WTC11 (cell line): Measurements from ENCODE around the gene COL27A1. TPM values are rescaled to one million over a fixed set of nuclear protein-coding genes. Genes with fewer than 3 reads are reported as not detected.
A peak's percentile ranks its signal among the peaks of the same experiment; 100 is the strongest.

Experiments
- ATAC-seq: fragments of 200-7000 bp; cut with Tn5 transposase; 2 replicates; pipeline ENCODE4 v1.10.0; 2021; ENCODE audit warnings: mild to moderate bottlenecking, moderate library complexity
- CTCF ChIA-PET: fragments of 300-600 bp; sonication (Branson Sonifier 250); formaldehyde crosslinking; loops from one replicate; lab custom pipeline; 2021; ENCODE audit warnings: antibody characterized with exemption; lab: Charles Lee
- POLR2A ChIA-PET: fragments of 350-600 bp; sonication (Branson Sonifier 250); formaldehyde crosslinking; loops from one replicate; lab custom pipeline; 2021; ENCODE audit warnings: antibody characterized with exemption; lab: Charles Lee
- DNase-seq: peaks from one replicate; pipeline ENCODE4 v3.0.0; 2021; ENCODE audit warnings: low spot score
- H3K27ac Mint-ChIP-seq: 2 replicates; pipeline ENCODE4 v1.8.0; 2021; ENCODE audit warnings: mixed read lengths
- H3K27me3 Mint-ChIP-seq: 2 replicates; pipeline ENCODE4 v1.8.0; 2021; ENCODE audit warnings: low read depth, mild to moderate bottlenecking, moderate library complexity, mixed read lengths
- H3K36me3 Mint-ChIP-seq: 2 replicates; pipeline ENCODE4 v1.8.0; 2021; ENCODE audit warnings: mixed read lengths
- H3K4me1 Mint-ChIP-seq: 2 replicates; pipeline ENCODE4 v1.8.0; 2022; ENCODE audit warnings: mixed read lengths
- H3K4me3 Mint-ChIP-seq: 2 replicates; pipeline ENCODE4 v1.8.0; 2021; ENCODE audit warnings: mild to moderate bottlenecking, moderate library complexity, mixed read lengths
- H3K9me3 Mint-ChIP-seq: 2 replicates; pipeline ENCODE4 v1.8.0; 2021; ENCODE audit warnings: mixed read lengths
- AFF4 ChIP-seq: sonication (generic); formaldehyde crosslinking; IDR thresholded peaks from 2 replicates; pipeline ENCODE4 v1.8.1; 2023; ENCODE audit warnings: mild to moderate bottlenecking, missing genetic modification reagents, borderline replicate concordance
- ATF2 ChIP-seq: sonication (generic); formaldehyde crosslinking; IDR thresholded peaks from 2 replicates; pipeline ENCODE4 v1.8.1; 2022; ENCODE audit warnings: low read depth, missing genetic modification reagents, borderline replicate concordance
- CREB1 ChIP-seq: sonication (generic); formaldehyde crosslinking; IDR thresholded peaks from 2 replicates; pipeline ENCODE4 v1.8.0; 2023; ENCODE audit warnings: mild to moderate bottlenecking, missing genetic modification reagents
- ETV6 ChIP-seq: sonication (generic); formaldehyde crosslinking; IDR thresholded peaks from 2 replicates; pipeline ENCODE4 v1.8.1; 2022; ENCODE audit warnings: mild to moderate bottlenecking, missing genetic modification reagents
- FOXK1 ChIP-seq: sonication (generic); formaldehyde crosslinking; IDR thresholded peaks from 2 replicates; pipeline ENCODE4 v1.8.0; 2022; ENCODE audit warnings: mild to moderate bottlenecking, moderate library complexity, missing genetic modification reagents
- GABPB1 ChIP-seq: sonication (generic); formaldehyde crosslinking; IDR thresholded peaks from 2 replicates; pipeline ENCODE4 v1.8.1; 2023; ENCODE audit warnings: mild to moderate bottlenecking, missing genetic modification reagents
- NR3C1 ChIP-seq: sonication (generic); formaldehyde crosslinking; conservative IDR thresholded peaks from 2 replicates; pipeline ENCODE4 v1.8.1; 2023; ENCODE audit warnings: low read depth, mild to moderate bottlenecking, missing genetic modification reagents
- SMAD3 ChIP-seq: sonication (generic); formaldehyde crosslinking; IDR thresholded peaks from 2 replicates; pipeline ENCODE4 v1.8.0; 2022; ENCODE audit warnings: missing genetic modification reagents, mild to moderate bottlenecking, borderline replicate concordance
- ZNF232 ChIP-seq: sonication (generic); formaldehyde crosslinking; IDR thresholded peaks from 2 replicates; pipeline ENCODE4 v1.8.0; 2022; ENCODE audit warnings: mild to moderate bottlenecking, missing genetic modification reagents
- ZNF416 ChIP-seq: fragments of 250-450 bp; sonication (Bioruptor Pico); IDR thresholded peaks from 2 replicates; pipeline ENCODE4 v1.9.0; 2021; ENCODE audit warnings: mild to moderate bottlenecking, inconsistent platforms
- total RNA-seq: library from RNA; stranded (reverse); gene quantifications from 3 replicates; pipeline ENCODE4 v1.2.3, GENCODE V29; 2021
- TF ChIP-seq, protein P1 (sequence below): sonication (generic); formaldehyde crosslinking; IDR thresholded peaks from 2 replicates; pipeline ENCODE4 v1.8.0; 2022; ENCODE audit warnings: mild to moderate bottlenecking, missing genetic modification reagents
- TF ChIP-seq, protein P2 (sequence below): sonication (generic); formaldehyde crosslinking; IDR thresholded peaks from 2 replicates; pipeline ENCODE4 v1.8.0; 2022; ENCODE audit warnings: mild to moderate bottlenecking, missing genetic modification reagents
- TF ChIP-seq, protein P3 (sequence below): sonication (generic); formaldehyde crosslinking; IDR thresholded peaks from 2 replicates; pipeline ENCODE4 v1.8.1; 2022; ENCODE audit warnings: mild to moderate bottlenecking, moderate library complexity, missing genetic modification reagents
- TF ChIP-seq, protein P4 (sequence below): sonication (generic); formaldehyde crosslinking; IDR thresholded peaks from 2 replicates; pipeline ENCODE4 v1.8.0; 2022; ENCODE audit warnings: mild to moderate bottlenecking, missing genetic modification reagents
- TF ChIP-seq, protein P5 (sequence below): sonication (generic); formaldehyde crosslinking; IDR thresholded peaks from 2 replicates; pipeline ENCODE4 v1.8.1; 2023; ENCODE audit warnings: mild to moderate bottlenecking, moderate library complexity, missing genetic modification reagents
- TF ChIP-seq, protein P6 (sequence below): fragments of 200-600 bp; IDR thresholded peaks from 2 replicates; pipeline ENCODE4 v1.8.0; 2022; ENCODE audit warnings: antibody characterized with exemption

Gene COL27A1
- total RNA-seq, 1 experiment from 2014 or later: 47.5 TPM

- Mint-ChIP-seq H3K27ac (no peak overlapping the region), H3K9me3 (peaks cover 3% of the 10 kb centered on the region), H3K4me3 (no peak overlapping the region), H3K4me1 (peaks cover 10% of the 10 kb centered on the region), H3K36me3 (peaks cover 3% of the 10 kb centered on the region; the same call in 1 of the 2 replicates), H3K27me3 (peaks cover 84% of the 10 kb centered on the region)
- DNase-seq (no peak), ATAC-seq (no peak)
- ChIA-PET POLR2A (interaction anchor here (1.0 kb wide), 4 partner anchors 8 to 164 kb away, joined by 3 to 5 read pairs (median 4); partner anchors contain the start of genes COL27A1 and KIF12), CTCF (interaction anchor here (0.7 to 5.2 kb wide), 66 partner anchors 9 to 300 kb away, joined by 3 to 232 read pairs (median 6); partner anchors contain the start of genes AMBP, COL27A1 and KIF12)
- TF ChIP-seq NR3C1 (CRISPR knock-in tag): no peak
- TF ChIP-seq, protein P1, sequence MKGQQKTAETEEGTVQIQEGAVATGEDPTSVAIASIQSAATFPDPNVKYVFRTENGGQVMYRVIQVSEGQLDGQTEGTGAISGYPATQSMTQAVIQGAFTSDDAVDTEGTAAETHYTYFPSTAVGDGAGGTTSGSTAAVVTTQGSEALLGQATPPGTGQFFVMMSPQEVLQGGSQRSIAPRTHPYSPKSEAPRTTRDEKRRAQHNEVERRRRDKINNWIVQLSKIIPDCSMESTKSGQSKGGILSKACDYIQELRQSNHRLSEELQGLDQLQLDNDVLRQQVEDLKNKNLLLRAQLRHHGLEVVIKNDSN: no peak
- no peak for TF ChIP-seq ATF2
- TF ChIP-seq AFF4 (CRISPR knock-in tag): no peak
- TF ChIP-seq, protein P2, sequence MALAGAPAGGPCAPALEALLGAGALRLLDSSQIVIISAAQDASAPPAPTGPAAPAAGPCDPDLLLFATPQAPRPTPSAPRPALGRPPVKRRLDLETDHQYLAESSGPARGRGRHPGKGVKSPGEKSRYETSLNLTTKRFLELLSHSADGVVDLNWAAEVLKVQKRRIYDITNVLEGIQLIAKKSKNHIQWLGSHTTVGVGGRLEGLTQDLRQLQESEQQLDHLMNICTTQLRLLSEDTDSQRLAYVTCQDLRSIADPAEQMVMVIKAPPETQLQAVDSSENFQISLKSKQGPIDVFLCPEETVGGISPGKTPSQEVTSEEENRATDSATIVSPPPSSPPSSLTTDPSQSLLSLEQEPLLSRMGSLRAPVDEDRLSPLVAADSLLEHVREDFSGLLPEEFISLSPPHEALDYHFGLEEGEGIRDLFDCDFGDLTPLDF: no peak
- no peak for TF ChIP-seq GABPB1
- no peak for TF ChIP-seq ETV6 (CRISPR knock-in tag)
- TF ChIP-seq, protein P3, sequence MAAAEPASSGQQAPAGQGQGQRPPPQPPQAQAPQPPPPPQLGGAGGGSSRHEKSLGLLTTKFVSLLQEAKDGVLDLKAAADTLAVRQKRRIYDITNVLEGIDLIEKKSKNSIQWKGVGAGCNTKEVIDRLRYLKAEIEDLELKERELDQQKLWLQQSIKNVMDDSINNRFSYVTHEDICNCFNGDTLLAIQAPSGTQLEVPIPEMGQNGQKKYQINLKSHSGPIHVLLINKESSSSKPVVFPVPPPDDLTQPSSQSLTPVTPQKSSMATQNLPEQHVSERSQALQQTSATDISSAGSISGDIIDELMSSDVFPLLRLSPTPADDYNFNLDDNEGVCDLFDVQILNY (CRISPR knock-in tag): no peak
Observed at GRCh38 chr9:114107286-114108001, 47.9 kb upstream of the COL27A1 start.

- no peak overlapping the region for H3K27ac Mint-ChIP-seq
- CTCF ChIA-PET: interaction anchor here (0.5 to 5.2 kb wide), 83 partner anchors 8 to 1863 kb away, joined by 3 to 232 read pairs (median 5); partner anchors contain the start of genes AMBP, COL27A1 and KIF12
- peak; percentile 96 for ATAC-seq
- peaks cover 10% of the 10 kb centered on the region for H3K4me1 Mint-ChIP-seq
- POLR2A ChIA-PET: interaction anchor here (1.0 kb wide), 4 partner anchors 9 to 163 kb away, joined by 3 to 5 read pairs (median 4); partner anchors contain the start of genes COL27A1 and KIF12
- H3K4me3 Mint-ChIP-seq: no peak overlapping the region
- peak; percentile 90 for DNase-seq
- H3K9me3 Mint-ChIP-seq: no peaks in the 10 kb centered on the region
- H3K36me3 Mint-ChIP-seq: no peaks in the 10 kb centered on the region
- peaks cover 83% of the 10 kb centered on the region for H3K27me3 Mint-ChIP-seq
- TF ChIP-seq FOXK1 (CRISPR knock-in tag) (no peak), ZNF232 (CRISPR knock-in tag) (no peak), CREB1 (peak; percentile 9; the same call in 1 of the 2 replicates), SMAD3 (no peak), ZNF416 (CRISPR knock-in tag) (no peak)
- TF ChIP-seq, protein P4, sequence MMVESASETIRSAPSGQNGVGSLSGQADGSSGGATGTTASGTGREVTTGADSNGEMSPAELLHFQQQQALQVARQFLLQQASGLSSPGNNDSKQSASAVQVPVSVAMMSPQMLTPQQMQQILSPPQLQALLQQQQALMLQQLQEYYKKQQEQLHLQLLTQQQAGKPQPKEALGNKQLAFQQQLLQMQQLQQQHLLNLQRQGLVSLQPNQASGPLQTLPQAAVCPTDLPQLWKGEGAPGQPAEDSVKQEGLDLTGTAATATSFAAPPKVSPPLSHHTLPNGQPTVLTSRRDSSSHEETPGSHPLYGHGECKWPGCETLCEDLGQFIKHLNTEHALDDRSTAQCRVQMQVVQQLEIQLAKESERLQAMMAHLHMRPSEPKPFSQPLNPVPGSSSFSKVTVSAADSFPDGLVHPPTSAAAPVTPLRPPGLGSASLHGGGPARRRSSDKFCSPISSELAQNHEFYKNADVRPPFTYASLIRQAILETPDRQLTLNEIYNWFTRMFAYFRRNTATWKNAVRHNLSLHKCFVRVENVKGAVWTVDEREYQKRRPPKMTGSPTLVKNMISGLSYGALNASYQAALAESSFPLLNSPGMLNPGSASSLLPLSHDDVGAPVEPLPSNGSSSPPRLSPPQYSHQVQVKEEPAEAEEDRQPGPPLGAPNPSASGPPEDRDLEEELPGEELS: no peak
- TF ChIP-seq, protein P5, sequence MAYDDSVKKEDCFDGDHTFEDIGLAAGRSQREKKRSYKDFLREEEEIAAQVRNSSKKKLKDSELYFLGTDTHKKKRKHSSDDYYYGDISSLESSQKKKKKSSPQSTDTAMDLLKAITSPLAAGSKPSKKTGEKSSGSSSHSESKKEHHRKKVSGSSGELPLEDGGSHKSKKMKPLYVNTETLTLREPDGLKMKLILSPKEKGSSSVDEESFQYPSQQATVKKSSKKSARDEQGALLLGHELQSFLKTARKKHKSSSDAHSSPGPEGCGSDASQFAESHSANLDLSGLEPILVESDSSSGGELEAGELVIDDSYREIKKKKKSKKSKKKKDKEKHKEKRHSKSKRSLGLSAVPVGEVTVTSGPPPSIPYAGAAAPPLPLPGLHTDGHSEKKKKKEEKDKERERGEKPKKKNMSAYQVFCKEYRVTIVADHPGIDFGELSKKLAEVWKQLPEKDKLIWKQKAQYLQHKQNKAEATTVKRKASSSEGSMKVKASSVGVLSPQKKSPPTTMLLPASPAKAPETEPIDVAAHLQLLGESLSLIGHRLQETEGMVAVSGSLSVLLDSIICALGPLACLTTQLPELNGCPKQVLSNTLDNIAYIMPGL (CRISPR knock-in tag): 0 out of 2 replicates have a peak, but pooled peaks have one; percentile 26
- TF ChIP-seq, protein P6, sequence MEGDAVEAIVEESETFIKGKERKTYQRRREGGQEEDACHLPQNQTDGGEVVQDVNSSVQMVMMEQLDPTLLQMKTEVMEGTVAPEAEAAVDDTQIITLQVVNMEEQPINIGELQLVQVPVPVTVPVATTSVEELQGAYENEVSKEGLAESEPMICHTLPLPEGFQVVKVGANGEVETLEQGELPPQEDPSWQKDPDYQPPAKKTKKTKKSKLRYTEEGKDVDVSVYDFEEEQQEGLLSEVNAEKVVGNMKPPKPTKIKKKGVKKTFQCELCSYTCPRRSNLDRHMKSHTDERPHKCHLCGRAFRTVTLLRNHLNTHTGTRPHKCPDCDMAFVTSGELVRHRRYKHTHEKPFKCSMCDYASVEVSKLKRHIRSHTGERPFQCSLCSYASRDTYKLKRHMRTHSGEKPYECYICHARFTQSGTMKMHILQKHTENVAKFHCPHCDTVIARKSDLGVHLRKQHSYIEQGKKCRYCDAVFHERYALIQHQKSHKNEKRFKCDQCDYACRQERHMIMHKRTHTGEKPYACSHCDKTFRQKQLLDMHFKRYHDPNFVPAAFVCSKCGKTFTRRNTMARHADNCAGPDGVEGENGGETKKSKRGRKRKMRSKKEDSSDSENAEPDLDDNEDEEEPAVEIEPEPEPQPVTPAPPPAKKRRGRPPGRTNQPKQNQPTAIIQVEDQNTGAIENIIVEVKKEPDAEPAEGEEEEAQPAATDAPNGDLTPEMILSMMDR: peak; percentile 84
Observed at GRCh38 chr9:114108016-114108833, 47.1 kb upstream of the COL27A1 start.
